HG02970 (cell line): Measurements from ENCODE around the gene PTTG1IP.

Experiments
- ATAC-seq: cut with Tn5 transposase; IDR thresholded peaks from one replicate; pipeline ENCODE4 v1.9.1; 2021; ENCODE audit warnings: mild to moderate bottlenecking, moderate library complexity, moderate number of reproducible peaks; ENCODE audit not compliant: unreplicated experiment, low FRiP score

The PTTG1IP gene

DNA sequence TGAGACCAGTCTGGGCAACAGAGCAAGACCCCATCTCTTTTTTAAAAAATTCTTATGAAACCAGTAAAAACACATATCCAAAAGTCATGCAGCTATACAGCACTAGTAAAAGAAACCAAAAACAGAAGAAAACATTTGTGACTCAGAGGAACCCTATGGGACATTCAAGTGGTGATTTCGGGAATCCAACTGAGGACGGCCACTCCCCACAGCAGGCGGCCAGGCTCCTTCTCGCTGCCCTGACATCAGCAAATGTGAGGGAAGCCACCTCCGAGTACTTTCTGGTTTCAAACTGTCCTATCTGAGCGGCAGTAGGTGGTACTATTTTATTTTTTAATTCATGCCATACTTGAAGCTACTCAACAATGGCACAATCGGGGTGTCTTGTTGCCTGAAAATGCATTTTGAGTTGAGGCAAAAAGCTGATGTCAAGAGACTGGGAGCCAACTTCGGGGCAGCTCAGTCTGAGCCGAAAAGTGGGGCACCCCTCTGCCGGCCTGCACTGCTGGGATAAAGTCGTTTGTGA, 58.9 kb downstream of the PTTG1IP start:
- no peak for ATAC-seq

DNA sequence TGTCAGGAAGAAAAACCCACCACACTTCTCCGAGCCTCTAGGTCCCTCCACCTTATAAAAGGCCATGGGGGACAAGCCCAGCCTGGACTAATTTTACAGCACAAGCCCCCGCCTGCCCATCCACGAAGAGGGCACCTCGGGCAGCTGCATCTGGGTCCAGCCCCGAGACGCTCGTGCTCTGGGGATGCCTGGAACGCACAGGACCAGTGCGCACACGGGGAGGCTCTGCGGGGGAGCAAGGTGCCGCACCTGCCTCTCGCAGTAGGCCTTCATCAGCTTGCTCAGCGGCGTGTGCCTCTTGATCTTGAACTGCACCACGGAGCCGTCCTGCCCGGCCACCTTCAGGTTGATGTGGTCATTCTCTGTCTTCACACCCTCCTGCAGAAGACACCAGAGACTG, 59.8 kb downstream of the PTTG1IP start:
- no peak for ATAC-seq

DNA sequence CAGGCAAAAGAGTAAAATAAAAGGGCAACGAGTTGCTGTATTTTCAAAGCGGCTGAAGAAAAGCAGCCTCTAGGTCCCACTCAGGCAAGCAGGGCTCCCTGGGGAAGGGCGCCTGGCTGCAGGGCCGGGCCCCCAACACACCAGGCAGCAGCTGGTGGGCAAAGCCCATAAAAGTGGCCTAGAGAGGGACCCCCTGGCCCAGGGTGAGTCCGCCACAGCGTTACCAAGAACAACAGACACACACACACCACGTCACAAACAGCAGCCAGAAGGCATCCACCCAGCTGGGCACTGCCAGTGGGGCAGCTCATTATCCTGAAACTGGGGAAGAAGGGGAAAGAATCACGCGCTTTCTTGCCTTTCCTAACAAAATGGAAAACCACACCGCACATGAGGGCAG, 60.3 kb downstream of the PTTG1IP start:
- ATAC-seq: no peak

DNA sequence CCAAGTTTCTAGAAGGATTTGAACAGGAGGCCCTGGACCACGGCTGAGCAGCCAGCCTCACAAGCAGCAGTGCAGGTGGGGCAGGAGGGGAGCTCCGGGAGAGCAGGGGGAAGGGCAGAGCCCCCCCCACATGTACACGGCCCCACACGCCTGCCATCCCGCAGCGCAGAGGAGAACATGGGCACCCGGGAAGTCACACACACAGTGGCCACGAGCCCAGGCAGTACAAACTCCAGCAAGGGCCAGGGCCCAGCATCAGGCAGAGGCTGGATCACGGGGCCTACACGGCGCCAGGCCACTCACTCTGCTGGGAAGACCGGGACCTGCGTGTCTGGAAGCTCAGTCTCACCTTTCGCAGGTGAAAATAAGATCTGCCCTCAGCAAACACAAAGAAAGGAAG, 60.9 kb downstream of the PTTG1IP start:
- no peak for ATAC-seq

DNA sequence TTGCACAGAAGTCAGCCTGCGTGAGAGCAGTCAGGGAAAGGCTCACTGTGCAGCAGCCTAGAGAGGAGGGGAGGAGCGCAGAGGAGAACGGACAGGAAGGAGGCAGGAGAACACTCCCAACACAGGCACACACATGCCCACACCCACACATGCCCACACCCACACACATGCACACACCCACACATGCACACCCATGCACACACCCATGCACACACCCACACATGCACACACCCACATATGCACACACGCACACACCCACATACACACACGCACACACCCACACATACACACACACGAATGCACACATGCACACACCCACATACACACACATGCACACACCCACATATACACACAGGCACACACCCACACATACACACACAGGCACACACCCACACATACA, 62.7 kb downstream of the PTTG1IP start:
- no peak for ATAC-seq

DNA sequence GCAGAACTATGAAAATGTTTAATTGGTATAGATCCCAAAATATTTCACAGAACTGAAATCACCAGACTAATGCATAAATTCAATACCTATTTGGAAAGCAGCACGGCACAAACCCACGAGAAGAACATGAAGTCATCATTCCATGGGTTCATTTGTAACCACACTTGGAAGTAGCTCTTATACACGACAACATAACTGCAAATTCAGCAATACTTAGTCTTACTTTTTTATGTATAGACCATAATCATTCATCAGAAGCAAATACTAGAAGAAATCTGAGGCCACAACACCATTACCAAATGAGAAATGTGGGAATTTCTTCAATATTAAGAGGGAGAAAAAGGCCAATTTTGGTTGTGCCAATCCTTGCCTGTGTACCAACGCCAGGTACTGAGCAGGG, 67.6 kb downstream of the PTTG1IP start:
- no peak for ATAC-seq

DNA sequence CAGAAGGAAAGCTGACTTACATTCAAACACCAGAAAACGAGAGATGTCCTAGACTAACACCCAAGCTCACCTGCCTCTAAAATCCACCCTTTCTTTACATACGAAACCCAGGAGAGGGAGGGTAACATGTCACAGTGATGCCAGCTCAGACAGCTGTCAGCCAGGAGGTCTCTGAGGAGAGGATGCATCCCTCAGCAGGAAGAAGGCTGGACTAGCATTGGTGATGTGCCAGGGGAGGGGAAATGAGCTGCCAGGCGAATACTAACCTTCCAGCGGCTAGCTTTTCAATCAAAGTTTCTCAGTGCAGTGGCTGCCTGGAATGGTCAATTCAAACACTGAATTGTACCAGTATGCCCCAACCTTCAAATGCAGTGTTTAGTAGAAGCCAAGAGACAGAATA, 68.3 kb downstream of the PTTG1IP start:
- ATAC-seq: no peak

DNA sequence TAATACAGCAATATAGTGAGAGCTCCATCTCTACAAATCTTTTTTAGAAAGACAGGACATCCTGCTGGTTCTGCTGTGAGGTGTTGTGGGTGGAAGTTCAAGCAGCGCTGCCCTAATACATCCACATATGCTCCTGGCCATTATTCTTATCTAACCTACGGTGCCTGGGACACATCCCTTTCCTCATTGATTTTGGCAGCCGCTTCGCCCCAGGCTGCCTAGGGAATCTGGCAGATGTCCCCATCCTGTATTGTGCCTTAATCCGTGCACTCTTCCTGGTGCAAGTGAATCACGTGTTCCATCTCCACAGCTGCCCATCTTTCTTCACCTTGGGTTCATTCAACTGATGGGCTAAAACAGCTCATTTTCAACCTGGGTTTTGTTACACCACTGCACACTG, 68.7 kb downstream of the PTTG1IP start:
- no peak for ATAC-seq

DNA sequence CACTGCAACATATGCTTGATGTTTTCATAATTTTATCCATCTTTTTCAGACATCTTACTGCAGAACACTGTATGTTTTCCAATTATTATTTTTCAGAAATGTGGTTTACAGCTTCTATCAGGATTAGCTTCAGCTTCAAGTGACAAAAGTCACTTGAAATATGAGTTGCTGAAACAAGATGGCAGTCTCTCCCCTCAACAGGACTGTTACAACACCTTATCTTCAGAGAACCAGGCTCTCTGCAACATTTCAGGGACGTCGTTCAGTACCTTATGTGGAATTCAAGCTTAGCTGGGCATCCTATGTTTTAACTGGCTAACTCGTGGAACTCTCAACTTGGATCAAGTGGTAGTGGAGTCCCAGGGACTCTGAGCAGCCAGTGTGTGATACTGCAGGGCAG, 69.8 kb downstream of the PTTG1IP start:
- ATAC-seq: no peak

DNA sequence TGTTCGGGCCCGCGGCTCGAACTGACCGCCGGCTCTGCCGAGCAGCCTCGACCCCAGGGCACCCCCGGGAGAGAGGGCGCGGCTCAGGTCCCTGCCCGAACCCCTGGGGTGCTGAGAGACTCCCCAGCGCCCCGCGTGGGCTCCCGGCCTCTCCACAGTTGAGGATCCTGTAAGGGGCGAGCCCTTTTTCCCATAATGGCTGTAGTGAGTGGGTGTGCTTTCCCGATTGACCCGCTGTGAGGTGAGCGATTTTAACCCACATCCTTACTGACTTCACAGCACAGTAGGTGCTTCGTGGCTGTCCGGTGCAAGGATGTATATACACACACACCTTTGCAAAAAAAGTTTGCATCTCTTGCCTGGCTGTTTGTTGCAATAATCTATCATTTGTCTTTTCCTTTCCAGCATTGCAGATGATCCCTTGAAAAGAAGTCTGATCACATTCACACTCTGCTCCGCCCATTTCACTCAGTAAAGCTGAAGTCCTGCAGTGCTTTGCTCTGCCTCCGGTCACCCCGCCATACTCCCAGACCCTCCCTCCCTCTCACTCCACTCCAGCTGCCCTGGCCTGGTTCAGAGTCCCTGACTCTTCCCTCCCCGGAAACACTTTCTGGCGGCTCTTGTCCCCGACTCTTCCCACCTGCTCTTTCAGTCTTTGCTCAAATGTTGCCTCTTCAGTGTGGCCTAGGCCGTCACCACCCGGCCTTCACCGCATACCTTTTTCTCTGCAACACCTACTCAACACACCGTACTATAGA, 70.9 kb downstream of the PTTG1IP start:
- no peak for ATAC-seq

DNA sequence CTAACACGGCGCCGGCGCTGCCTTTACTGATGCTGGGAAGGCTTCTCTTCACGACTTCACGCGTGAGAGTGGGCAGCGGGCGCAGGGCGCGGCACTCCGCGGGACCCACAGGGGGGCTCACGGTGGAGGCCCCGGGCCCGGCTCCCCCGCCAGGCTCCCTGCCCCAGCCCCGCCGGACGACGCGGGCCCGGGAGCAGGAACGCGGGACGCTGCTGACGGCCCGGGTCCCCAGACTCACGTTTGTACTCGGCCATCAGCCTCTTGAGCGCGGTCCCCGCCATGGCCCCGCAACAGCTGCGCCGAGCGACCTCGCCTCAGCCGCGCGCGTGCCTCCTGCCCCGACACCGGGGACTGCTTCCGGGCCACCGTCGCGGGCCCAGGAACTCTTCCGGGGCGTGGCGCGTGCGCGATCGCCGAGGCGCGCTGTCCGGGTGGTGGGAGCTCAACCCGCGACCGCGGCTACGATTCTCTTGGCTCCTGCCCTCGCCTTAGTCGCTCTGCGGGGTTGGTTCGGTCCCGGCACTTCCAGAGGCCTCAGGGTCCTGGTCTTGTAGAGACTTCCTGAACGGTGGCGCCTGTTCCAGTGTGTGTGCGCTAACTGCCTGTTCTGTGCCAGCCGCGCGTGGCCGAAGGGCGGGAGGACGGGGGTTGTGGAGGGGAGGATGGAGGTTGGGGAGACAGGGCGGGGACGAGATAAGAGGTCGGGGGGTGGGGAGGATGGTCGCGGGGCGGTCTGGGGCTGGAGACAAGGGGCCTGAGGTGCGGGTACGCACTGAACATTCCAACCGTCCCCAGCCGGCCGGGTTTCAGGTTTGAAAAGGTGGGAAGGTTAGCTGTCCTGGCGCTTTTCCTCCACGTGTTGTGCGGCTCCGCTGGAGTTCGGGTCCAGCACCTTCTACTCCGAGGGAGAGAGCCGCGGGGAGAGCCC, 71.8 kb downstream of the PTTG1IP start, which contains the start of gene UBE2G2:
Gene UBE2G2 (minus strand): TSS at position 353 of the 928 bp plus-strand sequence. CDS start 72 bp downstream, at position 281.
- peak; percentile 87 for ATAC-seq

DNA sequence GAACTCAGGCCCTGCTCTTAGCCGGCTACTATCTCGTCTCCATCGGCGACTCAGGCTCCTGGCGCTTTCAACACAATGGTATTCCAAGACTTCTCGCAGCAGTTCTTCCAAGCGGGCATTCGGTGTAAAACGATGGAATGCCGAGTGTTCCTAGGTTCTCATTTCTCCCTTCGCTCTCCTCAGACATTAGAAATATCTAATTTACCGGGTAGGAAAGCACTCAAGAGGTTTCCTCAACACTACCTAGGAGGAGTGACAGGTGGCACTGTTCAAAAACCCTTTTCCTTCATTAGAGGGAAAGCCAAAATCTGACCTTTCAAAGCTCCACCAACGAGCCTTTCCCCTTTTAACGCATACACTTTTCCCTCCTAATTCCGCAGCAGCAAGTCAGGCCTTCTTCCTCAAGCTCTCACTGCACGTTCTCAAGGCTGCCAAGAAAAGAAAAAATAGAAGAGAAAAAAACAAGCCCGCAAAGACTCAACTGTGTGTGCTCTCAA, 72.5 kb downstream of the PTTG1IP start:
- ATAC-seq: no peak

DNA sequence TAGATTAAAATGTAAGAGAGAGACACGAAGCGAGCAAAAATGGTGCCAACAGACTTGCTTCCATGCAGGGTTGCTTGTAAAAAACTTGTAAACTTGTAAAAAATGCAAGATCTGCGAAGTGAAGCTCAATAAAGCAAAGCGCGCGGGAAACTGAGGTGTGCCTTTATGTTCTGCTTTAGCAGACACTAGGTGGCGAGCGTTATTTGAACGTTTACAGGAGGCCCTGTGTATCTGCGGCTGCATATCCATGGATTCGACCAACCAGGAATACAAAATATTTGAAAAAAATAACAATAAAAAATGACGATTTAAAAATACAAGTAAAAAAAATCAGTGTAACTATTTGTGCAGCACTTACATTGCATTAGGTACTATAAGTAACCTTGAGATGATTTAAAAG, 73.4 kb downstream of the PTTG1IP start:
- ATAC-seq: no peak

DNA sequence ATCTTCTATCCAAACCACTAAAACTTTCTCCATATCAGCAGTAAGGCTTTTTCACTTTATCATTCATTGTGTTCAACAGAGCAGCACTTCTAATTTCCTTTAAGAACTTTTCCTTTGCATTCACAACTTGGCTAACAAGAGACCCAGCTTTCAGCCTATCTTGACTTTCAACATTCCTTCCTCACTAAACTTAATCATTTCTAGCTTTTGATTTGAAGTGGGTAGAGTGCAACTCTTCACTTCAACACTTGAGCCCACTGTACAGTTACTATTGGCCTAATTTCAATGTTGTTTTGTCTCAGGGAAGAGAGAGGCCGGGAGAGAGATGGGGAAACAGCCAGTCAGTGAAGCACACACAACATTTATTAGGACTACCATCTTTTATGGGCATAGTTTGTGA, 73.8 kb downstream of the PTTG1IP start:
- ATAC-seq: no peak
